Mesenteric fat pad (tissue), 1 donor: Measurements from ENCODE around the gene TPM3. TPM values are rescaled to one million over a fixed set of nuclear protein-coding genes. Genes with fewer than 3 reads are reported as not detected.
"Not testable (repeated sequence)": the region's sequence is repeated elsewhere in the genome, so short reads cannot be mapped to it uniquely, and the experiment has no call there.

Source experiments
- DNase-seq: peaks from one replicate; pipeline ENCODE4 v3.0.0-alpha.2; 2020; ENCODE audit warnings: low spot score
- total RNA-seq: library from RNA; stranded (reverse); fragmentation: NEBNext Ultra II Directional; extraction: Animal tissue kit (Norgen Biotek cat#: 25700); gene quantifications from one replicate; pipeline ENCODE4 v1.2.1, GENCODE V29; 2021
- donor health status: DM: yes; HTN: yes; CAD: no.

The TPM3 gene
- total RNA-seq, 1 donor from 2014 or later, result 294 TPM

GRCh38 chr1:154207262-154207661 lies 15.4 kb upstream of the TPM3 start:
- no peak for DNase-seq

DNA sequence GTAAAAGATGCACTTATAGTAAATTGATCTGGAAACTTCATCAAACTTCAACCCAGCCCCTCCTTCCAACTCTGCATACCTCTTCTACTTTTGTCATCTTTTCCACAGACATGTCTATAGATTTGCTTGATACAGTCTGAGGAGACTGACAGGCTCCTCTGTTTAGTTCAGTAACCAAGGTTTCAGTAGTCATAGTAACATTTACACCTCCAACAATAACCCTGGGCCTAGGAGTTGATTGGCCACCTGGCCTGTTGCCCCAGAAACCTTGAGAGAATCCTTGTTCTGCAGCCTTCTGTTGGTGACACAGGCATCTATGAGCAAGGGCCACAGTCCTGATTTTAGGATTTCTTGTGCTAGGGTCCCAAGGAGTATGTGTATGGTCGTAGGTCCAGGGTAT lies 14.3 kb upstream of the TPM3 start, which contains the start of gene CFAP141:
Gene CFAP141 (minus strand): TSS at position 138 of the 400 bp plus-strand sequence. CDS start 26 bp downstream, at position 112.
- no peak for DNase-seq

DNA sequence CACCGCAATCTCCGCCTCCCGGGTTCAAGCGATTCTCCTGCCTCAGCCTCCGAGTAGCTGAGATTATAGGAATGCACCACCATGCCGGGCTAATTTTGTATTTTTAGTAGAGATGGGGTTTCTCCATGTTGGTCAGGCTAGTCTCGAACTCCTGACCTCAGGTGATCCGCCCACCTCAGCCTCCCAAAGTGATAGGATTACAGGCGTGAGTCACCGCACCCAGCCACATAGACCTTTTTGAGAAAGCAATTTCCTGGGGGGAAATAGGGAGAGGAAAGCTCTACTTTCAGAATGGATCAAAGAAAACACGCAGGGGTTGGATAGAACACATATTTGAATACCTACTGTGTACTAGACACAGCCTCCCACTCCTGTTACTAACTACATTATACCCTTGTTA lies 13.9 kb upstream of the TPM3 start:
- not testable (repeated sequence) for DNase-seq

DNA sequence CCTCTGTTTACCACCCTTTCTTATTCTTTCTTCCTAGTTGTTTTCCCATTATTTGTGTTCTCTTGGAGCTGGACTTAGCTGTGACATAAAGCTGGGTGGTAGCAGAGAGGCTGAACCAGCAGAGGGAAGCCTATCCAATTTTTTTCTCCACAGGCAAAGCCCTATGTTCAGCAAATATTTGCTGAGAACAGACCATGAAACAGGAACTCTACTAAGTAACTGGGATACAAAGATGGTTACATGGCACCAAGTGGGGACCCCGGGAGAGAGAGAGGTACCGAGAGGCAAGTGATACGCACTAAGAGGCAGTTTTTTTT lies 7.6 kb upstream of the TPM3 start:
- DNase-seq, result no peak

- no peak for DNase-seq
Observed at GRCh38 chr1:154198756-154199562, 7.1 kb upstream of the TPM3 start.

DNA sequence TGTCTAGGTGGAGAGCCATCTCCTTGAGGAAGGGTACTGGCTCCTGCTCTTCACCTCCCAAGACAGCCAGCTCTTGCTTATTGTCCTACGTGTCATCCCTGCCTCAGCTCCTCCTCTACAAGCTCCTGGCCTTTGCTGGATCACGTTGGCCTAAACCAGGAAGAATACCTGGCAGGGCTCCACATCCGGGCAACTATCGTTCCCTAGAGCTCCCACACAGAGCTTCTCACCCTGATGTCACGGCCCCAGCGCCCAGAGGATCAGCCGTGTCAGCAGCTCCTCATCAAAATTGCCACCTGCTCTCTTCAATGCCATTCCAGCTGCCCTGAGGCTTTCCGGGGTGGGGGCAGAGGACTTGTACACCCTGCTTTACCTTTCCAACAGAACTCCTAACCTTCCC lies 1.9 kb upstream of the TPM3 start:
- DNase-seq, result no peak

DNA sequence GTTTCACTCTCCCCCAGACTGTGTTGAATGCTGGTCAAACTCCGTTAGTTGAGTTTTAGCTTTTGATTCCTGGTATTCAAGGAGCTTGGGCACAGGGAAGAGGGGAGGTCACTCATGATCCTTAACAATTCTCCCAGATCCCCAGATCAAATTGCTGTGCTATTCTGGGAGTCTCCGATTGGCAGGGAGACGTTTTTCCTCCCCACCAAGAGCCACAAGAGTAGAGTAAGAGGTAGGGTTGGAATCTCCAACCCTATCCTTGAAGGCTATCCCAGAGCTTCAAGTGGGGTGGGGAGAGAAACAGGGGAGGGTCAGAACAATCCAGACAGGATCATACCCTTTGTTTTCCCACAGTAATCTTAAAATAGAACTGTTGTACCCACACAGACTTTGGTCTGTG lies 576 bp upstream of the TPM3 start:
- no peak for DNase-seq

DNA sequence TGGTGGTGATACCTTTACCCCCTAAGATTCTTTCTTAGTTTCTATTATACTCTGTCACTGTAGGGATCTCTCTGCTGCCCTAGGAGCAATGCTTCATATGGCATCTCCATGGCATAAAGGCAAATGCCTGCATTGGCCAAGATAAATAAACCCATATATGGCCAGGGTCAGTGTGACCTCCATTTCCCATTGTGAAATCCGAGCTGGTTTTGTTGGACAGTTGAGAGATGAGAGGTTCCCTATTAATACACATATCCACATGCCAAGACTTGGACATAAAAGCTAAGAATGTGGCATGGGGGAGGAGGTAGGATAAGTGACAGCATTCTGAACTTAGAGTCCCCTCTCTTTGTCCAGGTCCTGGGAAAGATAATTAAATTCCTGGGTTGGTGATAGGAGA lies 1.4 kb downstream of the TPM3 start:
- no peak for DNase-seq

GRCh38 chr1:154186852-154187501 lies 4.9 kb downstream of the TPM3 start:
- no peak for DNase-seq

GRCh38 chr1:154186177-154186576 lies 5.7 kb downstream of the TPM3 start:
- no peak for DNase-seq

- peak; percentile 98 for DNase-seq
Observed at GRCh38 chr1:154183046-154183915, 8.6 kb downstream of the TPM3 start.

DNA sequence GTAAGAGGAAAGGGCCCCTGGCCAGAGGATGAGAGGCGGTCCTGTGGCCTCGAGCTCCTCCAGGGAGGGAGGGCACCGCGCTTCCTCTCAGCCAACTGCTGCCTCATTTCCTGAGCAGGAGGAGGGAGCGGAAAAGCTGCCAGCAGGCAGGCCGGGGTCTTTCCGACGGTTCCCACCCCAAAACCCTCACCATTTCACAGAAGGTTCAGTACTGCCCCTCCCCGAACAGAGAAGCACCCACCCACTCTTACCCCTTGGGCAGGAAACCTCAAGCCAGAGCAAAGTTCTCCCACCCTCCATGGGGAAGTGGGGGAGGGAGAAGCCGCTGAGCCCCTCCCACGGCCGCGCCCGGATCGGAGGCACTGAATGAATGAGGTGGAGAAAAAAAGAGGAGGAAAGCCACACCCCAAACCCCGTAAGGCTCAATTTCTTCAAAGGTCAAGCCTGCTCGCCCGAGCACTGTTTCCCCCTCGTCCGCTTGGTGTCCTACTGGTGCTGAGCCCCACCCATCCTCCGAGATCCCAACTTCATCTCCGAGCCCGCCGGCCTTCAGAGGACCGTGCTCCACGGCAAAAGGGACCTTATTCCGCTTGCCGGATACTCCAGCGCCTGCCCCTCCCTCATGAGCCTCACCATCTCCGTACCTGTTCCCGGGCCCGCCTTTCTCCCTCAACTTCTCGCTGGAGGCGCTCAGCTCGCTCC lies 9.4 kb downstream of the TPM3 start:
- DNase-seq, result peak; percentile 93

DNA sequence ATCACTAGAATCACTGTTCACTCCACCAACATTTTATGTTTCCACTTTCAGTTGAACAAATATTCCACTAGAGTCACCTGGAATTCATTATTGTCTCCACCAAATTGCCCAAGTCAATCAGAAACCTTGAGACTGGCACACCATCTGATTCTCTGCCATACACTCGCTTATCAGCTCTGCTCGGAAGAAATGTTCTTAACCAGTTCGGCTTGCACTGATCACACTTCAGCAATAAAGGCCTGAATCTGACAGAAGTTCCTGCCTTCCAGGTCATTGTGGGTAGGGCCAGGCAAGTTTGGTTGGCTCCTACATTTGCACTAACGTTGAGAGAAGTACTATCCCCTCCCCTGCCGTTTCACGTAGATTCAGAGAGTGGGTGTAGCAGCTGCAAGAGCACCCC lies 10.0 kb downstream of the TPM3 start:
- DNase-seq, result no peak

- no peak for DNase-seq
Observed at GRCh38 chr1:154179946-154180687, 11.8 kb downstream of the TPM3 start.

GRCh38 chr1:154178911-154179811 lies 12.7 kb downstream of the TPM3 start:
- no peak for DNase-seq

GRCh38 chr1:154178013-154178412 lies 13.9 kb downstream of the TPM3 start:
- DNase-seq, result no peak

- DNase-seq, result no peak
Observed at GRCh38 chr1:154176337-154176736, 15.6 kb downstream of the TPM3 start.

DNA sequence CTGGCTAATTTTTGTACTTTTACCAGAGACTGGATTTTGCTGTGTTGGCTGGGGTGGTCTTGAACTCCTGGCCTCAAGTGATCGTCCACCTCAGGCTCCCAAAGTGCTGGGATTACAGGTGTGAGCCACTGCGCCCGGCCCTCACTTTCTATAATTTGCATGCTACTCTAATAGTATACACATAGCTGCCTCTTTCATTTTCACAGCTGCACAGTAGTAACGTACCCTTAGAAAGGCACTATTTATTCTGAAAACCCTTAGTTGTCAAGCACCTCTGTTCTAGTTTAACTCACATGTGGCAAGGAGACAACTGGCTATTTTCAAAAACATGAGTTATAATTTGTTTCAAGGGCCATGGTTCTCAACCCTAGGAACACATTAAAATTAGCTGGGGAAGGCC lies 17.2 kb downstream of the TPM3 start:
- DNase-seq, result no peak

DNA sequence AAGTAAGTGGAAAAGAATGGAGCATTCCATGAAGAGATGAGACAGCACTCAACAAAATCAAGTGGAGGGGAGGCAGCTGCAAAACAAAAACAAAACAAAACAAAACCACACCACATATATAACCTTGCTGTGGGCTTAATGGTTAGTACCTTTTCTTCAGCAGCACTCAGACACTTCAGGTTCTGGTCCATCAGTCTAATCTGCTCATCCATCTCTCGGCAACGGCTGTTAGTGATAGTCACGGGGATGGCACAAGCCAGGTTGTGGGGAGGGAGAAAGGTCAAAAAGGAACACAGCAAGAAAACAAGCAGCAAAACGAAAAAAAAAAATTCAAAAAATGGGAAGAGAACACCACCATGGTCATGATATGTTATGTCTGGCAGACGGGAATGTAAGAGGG lies 20.0 kb downstream of the TPM3 start:
- DNase-seq, result no peak

DNA sequence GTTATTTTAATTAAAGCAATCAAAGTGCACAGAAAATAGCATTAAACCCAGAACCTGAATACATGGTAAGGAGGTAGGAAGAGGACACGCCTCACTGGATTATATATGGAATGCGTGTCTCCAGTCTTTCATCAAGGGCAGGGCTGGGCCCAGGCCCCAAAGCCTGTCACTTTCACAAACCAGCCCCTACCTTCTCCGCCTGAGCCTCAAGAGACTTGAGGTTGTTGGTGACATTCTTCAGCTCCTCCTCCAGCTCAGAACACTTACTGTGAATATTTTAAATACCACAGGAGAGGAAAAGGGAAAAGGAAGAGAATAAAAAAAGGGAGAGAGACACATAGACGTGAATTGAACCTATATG lies 20.7 kb downstream of the TPM3 start:
- DNase-seq, result no peak
